Endothelial cell of umbilical vein (primary cell): ENCODE data around the gene MYMX. TPM values are rescaled to one million over a fixed set of nuclear protein-coding genes. Genes with fewer than 3 reads are reported as not detected.

ENCODE experiments used
- BruUV-seq: library from RNA; stranded (reverse); fragments of 400-500 nt; replicated peaks from 2 replicates; lab custom pipeline; 2021; lab: Mats Ljungman, UMichigan
- CTCF ChIA-PET: fragments of 300-600, 350-600 bp; sonication (Branson Sonifier 250); formaldehyde crosslinking; loops from one replicate; lab custom pipeline; 2021; ENCODE audit warnings: antibody characterized with exemption, inconsistent platforms; lab: Charles Lee
- POLR2A ChIA-PET: fragments of 300-600, 350-600 bp; sonication (Branson Sonifier 250); formaldehyde crosslinking; loops from one replicate; lab custom pipeline; 2021; ENCODE audit warnings: antibody characterized with exemption, inconsistent platforms; lab: Charles Lee
- DNase-seq: peaks from one replicate; pipeline ENCODE4 v3.0.0-alpha.2; 2011; ENCODE audit warnings: low read depth, low spot score
- FAIRE-seq: peaks from 2 replicates; lab custom pipeline; 2011; peaks lifted over from hg19 to GRCh38; lab: Jason Lieb, UNC
- H2AFZ ChIP-seq: 2 replicates; pipeline ENCODE4 v1.6.0; 2012; ENCODE audit warnings: low read depth, low read length, control low read depth, inconsistent platforms
- H3K27ac ChIP-seq: 2 replicates; pipeline ENCODE4 v1.5.1; 2011; ENCODE audit warnings: low read depth, mild to moderate bottlenecking, control low read depth, low read length, moderate library complexity; ENCODE audit not compliant: insufficient read depth
- H3K27me3 ChIP-seq, 2 experiments: 2 replicates each; pipeline versions ENCODE4 v1.6.0 to v1.6.1; 2011; ENCODE audit warnings: low read length in 2 of 2, mixed read lengths in 1 of 2; ENCODE audit not compliant: control insufficient read depth in 2 of 2, insufficient read depth in 2 of 2
- H3K36me3 ChIP-seq, 2 experiments: 2 replicates in 1 of 2; 3 replicates in 1 of 2; pipeline ENCODE4 v1.5.1; 2011; ENCODE audit warnings: low read length in 2 of 2, mild to moderate bottlenecking in 1 of 2, moderate library complexity in 1 of 2; ENCODE audit not compliant: control insufficient read depth in 2 of 2, insufficient read depth in 2 of 2; ENCODE audit errors: extremely low read depth in 1 of 2
- H3K4me1 ChIP-seq: 3 replicates; pipeline ENCODE4 v1.5.1; 2011; ENCODE audit warnings: mild to moderate bottlenecking, low read length; ENCODE audit not compliant: control insufficient read depth, insufficient read depth; ENCODE audit errors: extremely low read depth
- H3K4me2 ChIP-seq: 2 replicates; pipeline ENCODE4 v1.6.1; 2011; ENCODE audit warnings: low read length, control low read depth, mixed read lengths; ENCODE audit not compliant: insufficient read depth
- H3K4me3 ChIP-seq, 3 experiments: fragments of 200-600 bp in 1 of 3; sonication (generic), shearing (Covaris generic) in 1 of 3; replicated peaks in 1 of 3; 2 replicates each; pipeline ENCODE4 v1.5.1; 2011 to 2016; ENCODE audit warnings: control low read depth in 3 of 3, low read length in 3 of 3, mild to moderate bottlenecking in 2 of 3, inconsistent platforms in 1 of 3, low read depth in 1 of 3, moderate library complexity in 1 of 3; ENCODE audit not compliant: insufficient read depth in 1 of 3
- H3K79me2 ChIP-seq: 2 replicates; pipeline ENCODE4 v1.6.0; 2012; ENCODE audit warnings: low read length, inconsistent platforms; ENCODE audit not compliant: control insufficient read depth, insufficient read depth
- H3K9ac ChIP-seq: replicated peaks from 2 replicates; pipeline ENCODE3; 2011; ENCODE audit warnings: low read length, control low read depth; ENCODE audit not compliant: insufficient read depth; ENCODE audit errors: extremely low read depth
- H3K9me1 ChIP-seq: replicated peaks from 3 replicates; pipeline ENCODE4 v1.6.0; 2011; ENCODE audit warnings: mild to moderate bottlenecking, low read length; ENCODE audit not compliant: control insufficient read depth, insufficient read depth; ENCODE audit errors: extremely low read depth
- H3K9me3 ChIP-seq: replicated peaks from 2 replicates; pipeline ENCODE4 v1.5.1; 2012; ENCODE audit warnings: low read length, inconsistent platforms; ENCODE audit not compliant: control insufficient read depth, insufficient read depth
- H4K20me1 ChIP-seq: replicated peaks from 2 replicates; pipeline ENCODE3; 2011; ENCODE audit warnings: mild to moderate bottlenecking, low read length; ENCODE audit not compliant: control insufficient read depth, insufficient read depth; ENCODE audit errors: extremely low read depth
- GATA2 ChIP-seq: IDR thresholded peaks from 2 replicates; pipeline ENCODE4 v1.7.0; 2011; ENCODE audit warnings: low read depth, mild to moderate bottlenecking, moderate library complexity, mixed read lengths, low read length; ENCODE audit not compliant: insufficient read length, insufficient read depth
- POLR2AphosphoS5 ChIP-seq: IDR thresholded peaks from 2 replicates; pipeline ENCODE4 v1.6.1; 2012; ENCODE audit warnings: low read depth, mild to moderate bottlenecking, control low read depth, low read length, moderate library complexity; ENCODE audit not compliant: insufficient read depth
- dilution Hi-C: fragments of 300-500 bp; cut with MboI; formaldehyde crosslinking; loops from one replicate; pipeline ENCODE4 v1.15.0; 2019; ENCODE audit warnings: low sequenced_read_pairs; ENCODE audit not compliant: extremely low pct_ligation_motif_present
- intact Hi-C: fragments of 100-400 bp; cut with micrococcal nuclease; formaldehyde crosslinking; loops from one replicate; pipeline ENCODE4 v1.10.0; 2022
- polyA plus RNA-seq, 4 experiments: library from polyadenylated mRNA; depleted of rRNA in 3 of 4; stranded (reverse) in 3 of 4; unstranded in 1 of 4; fragments of >200 nt; gene quantifications; 2 replicates each; pipeline versions ENCODE4 v1.2.1 to v1.2.3, GENCODE V29; 2011 to 2012; ENCODE audit warnings: missing spikeins in 1 of 4
- total RNA-seq: library from RNA; stranded (reverse); gene quantifications from 2 replicates; pipeline ENCODE4 v1.2.3, GENCODE V29; 2021
- TF ChIP-seq, protein P1 (sequence below), 2 donors: IDR thresholded peaks; 1 replicate in 1 of 2; 2 replicates in 1 of 2; pipeline ENCODE4 v1.5.1; 2011; ENCODE audit warnings: low read length in 2 of 2, mild to moderate bottlenecking in 2 of 2, moderate library complexity in 2 of 2, control low read depth in 1 of 2, inconsistent platforms in 1 of 2, low read depth in 1 of 2; ENCODE audit not compliant: insufficient read depth in 1 of 2; ENCODE audit errors: extremely low read depth in 1 of 2

Gene MYMX
- total and polyA plus RNA-seq, 2 donors (not counting 3 experiments of a cell fraction or from before 2014, with no cell fraction given), result 0.18 TPM; not detected in 1

DNA sequence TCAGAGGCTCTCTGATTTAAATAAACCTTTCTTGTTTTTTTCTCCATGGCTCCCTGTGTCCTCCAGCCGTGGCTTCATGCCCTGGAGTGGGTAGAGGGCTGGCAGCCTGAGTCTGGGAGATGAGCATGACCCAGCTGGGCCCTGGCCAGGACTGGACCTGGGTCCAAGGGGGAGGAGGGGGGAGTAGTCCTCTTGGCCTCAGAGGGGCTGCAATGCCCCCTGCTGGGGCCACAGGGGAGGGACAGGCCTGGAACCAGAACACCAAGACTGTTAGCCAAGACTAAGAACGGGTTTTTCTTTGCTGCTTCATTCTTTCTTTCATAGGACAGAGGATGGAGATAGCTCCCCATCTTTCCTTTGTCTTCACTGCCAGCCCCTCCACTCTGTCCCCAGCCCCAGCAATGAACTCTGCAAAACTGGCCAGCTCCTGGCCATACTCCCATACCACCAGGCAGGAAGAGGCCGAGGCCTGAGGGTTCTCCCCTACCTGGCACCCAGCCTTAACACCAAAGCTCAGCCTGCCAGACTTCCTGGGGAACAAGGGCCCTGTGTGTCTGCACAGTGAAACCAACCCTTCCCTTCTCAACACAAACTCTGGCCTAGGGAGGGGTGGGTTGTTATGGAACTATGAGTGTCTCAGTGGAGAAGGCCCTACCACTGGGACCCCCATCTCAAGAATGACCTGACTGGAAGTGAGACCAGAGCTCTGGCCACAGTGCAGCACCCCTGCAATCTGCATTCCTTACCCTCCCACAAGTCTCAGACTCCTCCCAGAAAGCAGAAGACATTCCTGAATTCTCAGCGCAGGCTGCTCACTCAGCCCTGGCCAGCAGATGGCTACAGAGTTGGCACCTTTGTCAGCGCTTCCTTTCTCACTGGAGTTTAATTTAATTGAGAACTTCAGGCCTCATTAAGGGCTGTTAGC, 17.6 kb downstream of the MYMX start:
- no peak for TF ChIP-seq GATA2
- TF ChIP-seq, protein P1, sequence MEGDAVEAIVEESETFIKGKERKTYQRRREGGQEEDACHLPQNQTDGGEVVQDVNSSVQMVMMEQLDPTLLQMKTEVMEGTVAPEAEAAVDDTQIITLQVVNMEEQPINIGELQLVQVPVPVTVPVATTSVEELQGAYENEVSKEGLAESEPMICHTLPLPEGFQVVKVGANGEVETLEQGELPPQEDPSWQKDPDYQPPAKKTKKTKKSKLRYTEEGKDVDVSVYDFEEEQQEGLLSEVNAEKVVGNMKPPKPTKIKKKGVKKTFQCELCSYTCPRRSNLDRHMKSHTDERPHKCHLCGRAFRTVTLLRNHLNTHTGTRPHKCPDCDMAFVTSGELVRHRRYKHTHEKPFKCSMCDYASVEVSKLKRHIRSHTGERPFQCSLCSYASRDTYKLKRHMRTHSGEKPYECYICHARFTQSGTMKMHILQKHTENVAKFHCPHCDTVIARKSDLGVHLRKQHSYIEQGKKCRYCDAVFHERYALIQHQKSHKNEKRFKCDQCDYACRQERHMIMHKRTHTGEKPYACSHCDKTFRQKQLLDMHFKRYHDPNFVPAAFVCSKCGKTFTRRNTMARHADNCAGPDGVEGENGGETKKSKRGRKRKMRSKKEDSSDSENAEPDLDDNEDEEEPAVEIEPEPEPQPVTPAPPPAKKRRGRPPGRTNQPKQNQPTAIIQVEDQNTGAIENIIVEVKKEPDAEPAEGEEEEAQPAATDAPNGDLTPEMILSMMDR (IDR thresholded peaks at IDR 0.05; ENCODE audit: extremely low read depth in 1 of 2, insufficient read depth in 1 of 2, low read depth in 1 of 2, low read length in 2 of 2), result peak; percentile 73 to 86
- peak; percentile 17 for TF ChIP-seq POLR2AphosphoS5
- H3K4me2 ChIP-seq, result no peak overlapping the region
- H3K36me3 ChIP-seq, result peaks cover 16 to 39% of the 10 kb centered on the region in 2 experiments
- FAIRE-seq (peak; percentile 67), DNase-seq (peak; percentile 69)
- peaks cover 41% of the 10 kb centered on the region for H3K4me1 ChIP-seq
- no peak overlapping the region for H2AFZ ChIP-seq
- no peaks in the 10 kb centered on the region for H3K27me3 ChIP-seq
- ChIA-PET CTCF (interaction anchor here (0.7 to 7.2 kb wide), 15 partner anchors 11 to 139 kb away, joined by 3 to 148 read pairs (median 6); partner anchors contain the start of gene SLC29A1), POLR2A (interaction anchor here (0.7 to 1.5 kb wide), 2 partner anchors 10 to 19 kb away, joined by 3 to 4 read pairs; no protein-coding TSS in a partner anchor)
- H3K4me3 ChIP-seq, result no peak overlapping the region
- H3K9ac ChIP-seq, result no peak overlapping the region
- intact Hi-C loops (loop anchor here (1.0 kb wide), 3 partner anchors 13 to 138 kb away; no protein-coding TSS in a partner anchor), dilution Hi-C loops (loop anchor here (10.0 kb wide), 1 partner anchor 130 kb away; no protein-coding TSS in a partner anchor)
- H3K9me1 ChIP-seq, result no peaks in the 10 kb centered on the region
- H3K9me3 ChIP-seq, result no peaks in the 10 kb centered on the region
- BruUV-seq, result no TSS peak
- peaks cover 9% of the 10 kb centered on the region for H3K79me2 ChIP-seq
- no peak overlapping the region for H3K27ac ChIP-seq
- no peaks in the 10 kb centered on the region for H4K20me1 ChIP-seq
